Measurements from ENCODE around the gene ATRIP.

DNA sequence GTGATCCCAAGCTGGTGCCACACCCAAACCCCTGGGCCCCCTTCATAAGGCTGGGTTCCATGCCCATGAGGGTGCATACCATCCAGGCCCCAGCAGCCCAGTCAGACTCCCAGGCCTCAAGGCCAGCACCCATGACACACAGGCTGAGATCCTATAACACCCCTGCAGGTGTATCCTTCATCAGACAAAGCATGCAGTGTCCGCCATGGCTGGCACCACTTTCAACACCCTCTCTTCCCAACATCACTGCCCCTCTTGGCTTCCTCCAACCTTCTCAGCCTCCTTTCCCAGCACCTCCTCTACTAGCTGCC, 10.1 kb upstream of the ATRIP start:
- TF ChIP-seq, protein P1, sequence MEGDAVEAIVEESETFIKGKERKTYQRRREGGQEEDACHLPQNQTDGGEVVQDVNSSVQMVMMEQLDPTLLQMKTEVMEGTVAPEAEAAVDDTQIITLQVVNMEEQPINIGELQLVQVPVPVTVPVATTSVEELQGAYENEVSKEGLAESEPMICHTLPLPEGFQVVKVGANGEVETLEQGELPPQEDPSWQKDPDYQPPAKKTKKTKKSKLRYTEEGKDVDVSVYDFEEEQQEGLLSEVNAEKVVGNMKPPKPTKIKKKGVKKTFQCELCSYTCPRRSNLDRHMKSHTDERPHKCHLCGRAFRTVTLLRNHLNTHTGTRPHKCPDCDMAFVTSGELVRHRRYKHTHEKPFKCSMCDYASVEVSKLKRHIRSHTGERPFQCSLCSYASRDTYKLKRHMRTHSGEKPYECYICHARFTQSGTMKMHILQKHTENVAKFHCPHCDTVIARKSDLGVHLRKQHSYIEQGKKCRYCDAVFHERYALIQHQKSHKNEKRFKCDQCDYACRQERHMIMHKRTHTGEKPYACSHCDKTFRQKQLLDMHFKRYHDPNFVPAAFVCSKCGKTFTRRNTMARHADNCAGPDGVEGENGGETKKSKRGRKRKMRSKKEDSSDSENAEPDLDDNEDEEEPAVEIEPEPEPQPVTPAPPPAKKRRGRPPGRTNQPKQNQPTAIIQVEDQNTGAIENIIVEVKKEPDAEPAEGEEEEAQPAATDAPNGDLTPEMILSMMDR (IDR thresholded peaks at IDR 0.05) = no peak
- no peak for TF ChIP-seq POLR2A (IDR thresholded peaks at IDR 0.05)

Data from lower leg skin (tissue), 3 donors.